Sigmoid colon (tissue), 7 donors: ENCODE data around the gene E2F7. TPM values are rescaled to one million over a fixed set of nuclear protein-coding genes. Genes with fewer than 3 reads are reported as not detected.

ENCODE experiments used
- DNase-seq: peaks from one replicate; pipeline ENCODE4 v3.0.0-alpha.2; 2019
- H3K27ac ChIP-seq, 4 donors: fragments of 200-600 bp; sonication (generic); one replicate each; pipeline ENCODE4 v1.5.1; 2016 to 2019; ENCODE audit warnings: mild to moderate bottlenecking in 1 of 4
- H3K27me3 ChIP-seq, 3 donors: fragments of 200-600 bp; sonication (generic); one replicate each; pipeline ENCODE4 v1.5.1; 2019; ENCODE audit warnings: mild to moderate bottlenecking in 1 of 3
- H3K36me3 ChIP-seq, 4 donors: fragments of 200-600 bp; sonication (generic); one replicate each; pipeline ENCODE4 v1.5.1; 2016 to 2019
- H3K4me1 ChIP-seq, 4 donors: fragments of 200-600 bp; sonication (generic); one replicate each; pipeline ENCODE4 v1.5.1; 2017 to 2019
- H3K4me3 ChIP-seq, 4 donors: fragments of 200-600 bp; sonication (generic); one replicate each; pipeline ENCODE4 v1.5.1; 2017 to 2019; ENCODE audit warnings: mild to moderate bottlenecking in 2 of 4, moderate library complexity in 1 of 4
- H3K9me3 ChIP-seq, 4 donors: fragments of 200-600 bp in 3 of 4; sonication (generic) in 3 of 4; one replicate each; pipeline versions ENCODE4 v1.5.1 to v1.6.1; 2013 to 2019
- CTCF ChIP-seq, 4 experiments: fragments of 450-650 bp in 3 of 4; fragments of 200-600 bp in 1 of 4; IDR thresholded peaks; one replicate each; pipeline ENCODE4 v1.5.1; 2016 to 2019; ENCODE audit warnings: antibody characterized with exemption in 4 of 4, mild to moderate bottlenecking in 3 of 4, moderate library complexity in 2 of 4
- EP300 ChIP-seq, 4 donors: sonication (generic); formaldehyde crosslinking; IDR thresholded peaks; one replicate each; pipeline ENCODE4 v1.6.1; 2017; ENCODE audit warnings: antibody characterized with exemption in 4 of 4
- POLR2A ChIP-seq, 2 donors: fragments of 450-650 bp; IDR thresholded peaks; one replicate each; pipeline ENCODE4 v1.6.1; 2016; ENCODE audit warnings: antibody characterized with exemption in 2 of 2, mild to moderate bottlenecking in 2 of 2, moderate library complexity in 2 of 2
- POLR2AphosphoS5 ChIP-seq, 4 donors: sonication (generic); formaldehyde crosslinking; IDR thresholded peaks; one replicate each; pipeline ENCODE4 v1.6.1; 2017; ENCODE audit warnings: antibody characterized with exemption in 4 of 4
- WGBS, 2 donors: extraction: QIAGEN DNeasy Blood & Tissue Kit; methylation state at CpG; one replicate each; pipeline ENCODE4 v1.1.7; 2013; 5-methylcytosine and 5-hydroxymethylcytosine counted together
- intact Hi-C: fragments of 100-400 bp; cut with DNase I; formaldehyde crosslinking; loops from one replicate; pipeline ENCODE4 v1.15.1; 2023
- polyA plus RNA-seq, 3 donors: library from polyadenylated mRNA; stranded (reverse); fragments of 200-250 nt; gene quantifications; one replicate each; pipeline ENCODE4 v1.2.3, GENCODE V29; 2013
- total RNA-seq, 4 donors: library from RNA; depleted of rRNA; stranded (reverse); fragments of >200 nt; gene quantifications; one replicate each; pipeline ENCODE4 v1.1.0, GENCODE V29; 2016
- donor health status: healthy with polysubstance abuse.
- donor health status: Bipolar disorder and iron deficiency.
- donor health status: healthy.

E2F7 gene
- total and polyA plus RNA-seq, 7 donors = 0.14 to 1.2 (median 0.23) TPM; not detected in 4

DNA sequence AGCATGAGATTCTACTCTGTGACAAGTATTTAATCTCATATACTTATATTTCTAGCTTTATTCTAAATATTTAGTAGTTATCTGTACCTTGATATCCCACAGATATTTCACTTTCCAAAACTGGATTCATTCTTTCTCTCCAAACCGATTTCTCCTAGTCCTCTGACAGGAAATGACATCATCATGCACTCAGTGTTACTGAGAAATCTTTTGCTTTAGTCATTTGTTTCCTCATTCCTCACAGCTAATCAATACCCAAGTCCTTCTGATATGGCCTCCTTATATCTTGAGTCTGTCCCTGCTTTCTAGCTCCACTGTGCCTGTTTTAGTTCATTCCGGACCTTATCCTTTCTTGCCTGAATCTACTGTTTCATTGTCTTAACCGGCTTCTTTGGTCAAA is 39.4 kb upstream of the E2F7 start:
- H3K36me3 ChIP-seq = no peaks in the 10 kb centered on the region
- no peak for TF ChIP-seq POLR2A (IDR thresholded peaks at IDR 0.05)
- no peak for TF ChIP-seq CTCF (IDR thresholded peaks at IDR 0.05)
- TF ChIP-seq EP300 (IDR thresholded peaks at IDR 0.05) = no peak
- no peak for TF ChIP-seq POLR2AphosphoS5 (IDR thresholded peaks at IDR 0.05)
- no peaks in the 10 kb centered on the region for H3K27me3 ChIP-seq
- H3K27ac ChIP-seq = no peak overlapping the region
- no peaks in the 10 kb centered on the region for H3K4me1 ChIP-seq
- 78 to 83% methylated on average over 3 of the region's 3 CpGs for WGBS, 2 donors
- no peak overlapping the region for H3K4me3 ChIP-seq
- intact Hi-C loops = no loop called here
- H3K9me3 ChIP-seq = no peaks in the 10 kb centered on the region
- DNase-seq = no peak

- no peak overlapping the region for H3K4me3 ChIP-seq
- TF ChIP-seq EP300 (IDR thresholded peaks at IDR 0.05) (no peak), POLR2AphosphoS5 (IDR thresholded peaks at IDR 0.05) (no peak), POLR2A (IDR thresholded peaks at IDR 0.05) (no peak), CTCF (IDR thresholded peaks at IDR 0.05) (no peak)
- H3K9me3 ChIP-seq = no peaks in the 10 kb centered on the region
- H3K36me3 ChIP-seq = no peaks in the 10 kb centered on the region
- 84 to 85% methylated on average over 1 of the region's 1 CpG for WGBS, 2 donors
- no peak for DNase-seq
- no peaks in the 10 kb centered on the region for H3K4me1 ChIP-seq
- intact Hi-C loops = no loop called here
- no peak overlapping the region for H3K27ac ChIP-seq
- no peaks in the 10 kb centered on the region for H3K27me3 ChIP-seq
Observed at GRCh38 chr12:77104286-77104685, 38.9 kb upstream of the E2F7 start.

GRCh38 chr12:77102691-77103090 is 37.3 kb upstream of the E2F7 start:
- no peak for DNase-seq
- Histone ChIP-seq H3K4me1 (no peaks in the 10 kb centered on the region), H3K36me3 (no peaks in the 10 kb centered on the region), H3K27me3 (no peaks in the 10 kb centered on the region), H3K27ac (no peak overlapping the region), H3K4me3 (no peak overlapping the region), H3K9me3 (no peaks in the 10 kb centered on the region)
- intact Hi-C loops = no loop called here
- no peak for TF ChIP-seq EP300 (IDR thresholded peaks at IDR 0.05)
- WGBS, 2 donors = 91 to 94% methylated on average over 1 of the region's 1 CpG

DNA sequence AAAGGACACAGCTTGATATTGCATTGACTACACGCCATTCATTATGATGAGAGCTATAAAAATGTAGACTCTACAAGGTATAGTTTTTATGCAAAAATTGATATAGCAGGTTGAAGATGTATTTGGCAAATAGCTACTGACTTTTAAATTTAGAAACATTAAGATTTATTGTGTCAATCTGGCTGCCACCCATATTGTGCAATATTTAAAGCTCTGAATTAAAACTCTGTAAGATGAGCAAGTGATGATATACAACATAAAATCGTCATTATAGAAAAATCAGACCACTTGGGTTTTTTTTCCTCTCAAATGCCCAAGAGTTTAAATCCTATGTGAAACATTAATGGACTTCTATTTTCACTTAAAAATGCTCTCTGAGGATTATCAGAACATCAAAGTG is 36.8 kb upstream of the E2F7 start:
- Histone ChIP-seq H3K9me3 (no peaks in the 10 kb centered on the region), H3K4me3 (no peak overlapping the region), H3K4me1 (no peaks in the 10 kb centered on the region), H3K36me3 (no peaks in the 10 kb centered on the region), H3K27ac (no peak overlapping the region), H3K27me3 (no peaks in the 10 kb centered on the region)
- WGBS, 2 donors = 65 to 90% methylated on average over 2 of the region's 2 CpGs
- intact Hi-C loops = no loop called here
- TF ChIP-seq CTCF (IDR thresholded peaks at IDR 0.05) = no peak
- no peak for TF ChIP-seq POLR2AphosphoS5 (IDR thresholded peaks at IDR 0.05)
- no peak for TF ChIP-seq POLR2A (IDR thresholded peaks at IDR 0.05)
- TF ChIP-seq EP300 (IDR thresholded peaks at IDR 0.05) = no peak
- no peak for DNase-seq

DNA sequence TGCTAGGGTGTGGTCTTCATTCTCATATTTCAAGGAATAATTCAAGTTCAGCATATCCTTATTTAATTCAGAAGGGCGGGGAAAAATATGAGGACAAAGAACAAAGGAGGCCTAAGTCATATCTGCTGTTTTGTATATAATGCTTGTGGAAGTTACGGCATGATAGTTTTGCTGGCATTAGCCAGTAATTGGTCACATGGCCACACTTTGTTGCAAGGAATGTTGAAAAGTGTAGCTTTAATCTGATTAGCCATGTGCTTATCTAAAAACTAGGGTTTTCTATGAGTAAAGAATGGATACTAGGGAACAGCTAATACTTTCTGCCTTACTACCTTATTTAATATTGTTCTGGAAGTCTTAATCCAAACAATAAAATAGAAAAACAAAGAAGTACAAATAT is 34.4 kb upstream of the E2F7 start:
- Histone ChIP-seq H3K4me1 (no peaks in the 10 kb centered on the region), H3K27ac (no peak overlapping the region), H3K27me3 (no peaks in the 10 kb centered on the region), H3K9me3 (no peaks in the 10 kb centered on the region), H3K4me3 (no peak overlapping the region), H3K36me3 (no peaks in the 10 kb centered on the region)
- intact Hi-C loops = no loop called here
- 65 to 93% methylated on average over 2 of the region's 2 CpGs for WGBS, 2 donors
- TF ChIP-seq EP300 (IDR thresholded peaks at IDR 0.05) (no peak), CTCF (IDR thresholded peaks at IDR 0.05) (no peak), POLR2A (IDR thresholded peaks at IDR 0.05) (no peak), POLR2AphosphoS5 (IDR thresholded peaks at IDR 0.05) (no peak)
- no peak for DNase-seq
